CD4-positive, alpha-beta T cell treated with Interleukin-1 beta for 1 hour (primary cell): ENCODE measurements around the gene UBA5.

Experiments used
- DNase-seq, 2 donors: peaks; one replicate each; pipeline ENCODE4 v3.0.0-alpha.2; 2020 to 2022

The UBA5 gene

GRCh38 chr3:132721479-132722164, 61.5 kb downstream of the UBA5 start:
- no peak for DNase-seq

GRCh38 chr3:132722165-132723023, 62.3 kb downstream of the UBA5 start, which contains the start of gene NPHP3:
Gene NPHP3, minus strand, starts transcription at chr3:132722409. Its CDS starts 54 bp downstream, at chr3:132722355.
- DNase-seq, result peak; percentile 94 to 96

- no peak for DNase-seq
Measured at GRCh38 chr3:132723024-132723950, 63.2 kb downstream of the UBA5 start.

- DNase-seq, result peak in 1 of 2 donors; percentile 76
Measured at GRCh38 chr3:132726341-132726823, 66.3 kb downstream of the UBA5 start.
